BLaER1 treated with 17β-estradiol and CSF1 and Interleukin-3, amounts not matched to agents 10 nM and 100 nM (cell line): ENCODE results near the gene AKAP8.

ENCODE experiments used
- H3K27ac ChIP-seq, 11 experiments: shearing (Covaris generic); formaldehyde crosslinking; 2 replicates each; pipeline ENCODE4 v1.8.1; 2022
- H3K27me3 ChIP-seq, 11 experiments: shearing (Covaris generic); formaldehyde crosslinking; 2 replicates each; pipeline ENCODE4 v1.8.1; 2022
- H3K36me3 ChIP-seq, 11 experiments: shearing (Covaris generic); formaldehyde crosslinking; 2 replicates each; pipeline ENCODE4 v1.8.1; 2022
- H3K4me1 ChIP-seq, 10 experiments: shearing (Covaris generic); formaldehyde crosslinking; 2 replicates each; pipeline ENCODE4 v1.8.1; 2022
- H3K4me2 ChIP-seq, 11 experiments: shearing (Covaris generic); formaldehyde crosslinking; 2 replicates each; pipeline ENCODE4 v1.8.1; 2022
- H3K4me3 ChIP-seq, 10 experiments: shearing (Covaris generic); formaldehyde crosslinking; 2 replicates each; pipeline ENCODE4 v1.8.1; 2022
- H3K9ac ChIP-seq, 11 experiments: shearing (Covaris generic); formaldehyde crosslinking; 2 replicates each; pipeline ENCODE4 v1.8.1; 2022
- H3K9me3 ChIP-seq, 11 experiments: shearing (Covaris generic); formaldehyde crosslinking; replicated peaks in 1 of 11; 2 replicates each; pipeline ENCODE4 v1.8.1; 2022
- H4K20me1 ChIP-seq, 11 experiments: shearing (Covaris generic); formaldehyde crosslinking; 2 replicates each; pipeline ENCODE4 v1.8.1; 2022
- Cebpa-rat ChIP-seq, 11 experiments: shearing (Covaris generic); IDR thresholded peaks; 2 replicates each; pipeline ENCODE4 v1.8.1; 2022

The AKAP8 gene

GRCh38 chr19:15394426-15394825, 14.8 kb upstream of the AKAP8 start:
- Histone ChIP-seq H3K4me2 (no peak overlapping the region), H3K4me1 (peaks cover 43 to 51% (median 45%) of the 10 kb centered on the region in 10 experiments), H3K27ac (0 out of 22 replicates have a peak overlapping the region, but pooled peaks of 1 of the 11 experiments have one; percentile 6), H3K9me3 (no peaks in the 10 kb centered on the region), H3K36me3 (peaks cover 82 to 100% (median 95%) of the 10 kb centered on the region in 11 experiments), H3K27me3 (no peaks in the 10 kb centered on the region), H4K20me1 (peaks cover 44 to 78% (median 61%) of the 10 kb centered on the region in 11 experiments; a peak in 21 of 22 replicates), H3K4me3 (no peak overlapping the region), H3K9ac (no peak overlapping the region)
- no peak for TF ChIP-seq Cebpa-rat (IDR thresholded peaks at IDR 0.05)

DNA sequence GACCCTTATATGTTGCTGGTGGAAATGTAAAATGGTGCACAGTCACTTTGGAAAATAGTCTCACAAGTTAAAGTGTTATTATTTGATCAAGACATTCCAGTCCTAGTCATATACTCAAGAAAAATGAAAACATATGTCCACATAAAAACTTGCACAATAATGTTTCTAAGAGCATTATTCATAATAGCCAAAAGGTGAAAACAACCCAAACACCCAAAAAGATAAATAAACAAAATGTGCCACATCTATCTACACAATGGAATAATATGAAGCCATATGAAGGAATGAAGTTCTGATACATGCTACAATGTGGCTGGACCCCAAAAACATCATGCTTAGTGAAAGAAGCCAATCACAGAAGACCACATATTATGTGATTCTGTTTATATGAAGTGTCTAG, 14.4 kb upstream of the AKAP8 start:
- TF ChIP-seq Cebpa-rat (IDR thresholded peaks at IDR 0.05): no peak
- Histone ChIP-seq H3K27me3 (no peaks in the 10 kb centered on the region), H3K36me3 (peaks cover 81 to 100% (median 95%) of the 10 kb centered on the region in 11 experiments), H3K4me1 (peaks cover 38 to 46% (median 40%) of the 10 kb centered on the region in 10 experiments), H3K27ac (no peak overlapping the region), H3K9ac (no peak overlapping the region), H3K4me2 (no peak overlapping the region), H3K9me3 (no peaks in the 10 kb centered on the region), H3K4me3 (no peak overlapping the region), H4K20me1 (peaks cover 39 to 78% (median 61%) of the 10 kb centered on the region in 11 experiments; a peak in 21 of 22 replicates)

DNA sequence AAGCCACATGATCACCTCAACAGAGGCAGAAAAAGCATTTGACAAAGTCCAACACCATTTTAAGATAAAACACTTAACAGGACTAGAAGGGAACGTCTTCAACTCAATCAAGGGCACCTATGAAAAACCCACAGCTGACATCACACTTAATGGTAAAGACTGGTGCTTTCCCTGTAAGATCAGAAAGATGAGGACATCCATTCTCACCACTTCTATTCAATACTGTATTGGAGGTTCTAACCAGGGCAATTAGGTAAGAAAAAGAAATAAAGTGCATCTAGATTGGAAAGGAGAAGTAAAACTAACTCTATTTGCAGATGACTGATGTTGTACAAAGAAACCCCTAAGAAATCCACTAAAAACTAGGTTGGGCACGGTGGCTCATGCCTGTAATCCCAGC, 11.2 kb upstream of the AKAP8 start:
- no peaks in the 10 kb centered on the region for H3K27me3 ChIP-seq
- peaks cover 14 to 72% (median 48%) of the 10 kb centered on the region in 11 experiments; a peak in 17 of 22 replicates for H4K20me1 ChIP-seq
- peaks cover 71 to 98% (median 89%) of the 10 kb centered on the region in 11 experiments for H3K36me3 ChIP-seq
- no peak overlapping the region for H3K9ac ChIP-seq
- no peak for TF ChIP-seq Cebpa-rat (IDR thresholded peaks at IDR 0.05)
- no peak overlapping the region for H3K4me3 ChIP-seq
- H3K4me1 ChIP-seq: peaks cover 7 to 15% (median 8%) of the 10 kb centered on the region in 10 experiments; a peak in 16 of 20 replicates
- no peaks in the 10 kb centered on the region for H3K9me3 ChIP-seq
- no peak overlapping the region for H3K4me2 ChIP-seq
- no peak overlapping the region for H3K27ac ChIP-seq

DNA sequence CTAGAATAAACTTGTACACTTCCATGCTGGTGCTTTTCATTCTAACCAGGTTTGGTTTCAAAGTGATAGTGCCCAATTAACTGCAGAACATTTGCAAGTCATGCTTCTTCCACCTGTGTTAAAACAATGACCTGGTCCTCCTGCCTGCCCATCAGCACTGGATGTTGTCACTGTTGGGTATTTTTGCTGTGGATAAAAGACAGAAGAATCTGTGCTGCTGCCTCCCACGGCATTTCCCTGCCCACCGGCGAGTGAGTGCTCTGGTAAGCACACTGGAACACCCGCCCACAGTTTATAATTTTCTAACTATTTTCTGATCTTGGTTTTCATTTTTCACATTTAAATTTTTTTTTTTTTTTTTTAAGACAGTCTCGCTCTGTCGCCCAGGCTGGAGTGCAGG, 2.3 kb upstream of the AKAP8 start:
- no peak overlapping the region for H3K27ac ChIP-seq

DNA sequence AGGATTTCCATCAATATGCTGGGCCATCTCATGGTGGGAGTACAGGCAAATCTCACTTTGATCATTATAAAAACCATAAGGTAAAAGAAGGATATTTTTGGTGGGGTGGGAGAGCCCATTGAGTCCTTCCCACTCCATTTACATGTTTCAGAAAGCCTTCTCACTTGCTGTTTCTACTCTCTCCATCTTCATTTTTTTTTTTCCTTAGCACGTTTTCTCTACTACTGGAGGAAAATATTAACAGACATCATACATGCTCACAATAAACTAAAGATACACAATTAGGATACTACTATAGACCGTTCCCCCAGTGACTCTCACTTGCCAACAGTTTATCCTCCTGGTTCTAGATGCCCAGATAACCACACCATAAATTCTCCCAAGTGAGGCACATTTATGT, 1.8 kb upstream of the AKAP8 start:
- Histone ChIP-seq H3K36me3 (peaks cover 19 to 52% (median 39%) of the 10 kb centered on the region in 11 experiments), H4K20me1 (peaks cover 17 to 68% (median 34%) of the 10 kb centered on the region in 11 experiments; a peak in 21 of 22 replicates), H3K4me3 (no peak overlapping the region), H3K4me1 (peaks cover 27 to 42% (median 35%) of the 10 kb centered on the region in 10 experiments), H3K27me3 (no peaks in the 10 kb centered on the region), H3K9ac (no peak overlapping the region; a peak in 1 of 22 replicates), H3K9me3 (no peaks in the 10 kb centered on the region), H3K27ac (no peak overlapping the region), H3K4me2 (peak overlapping the region in 8 of 11 experiments; percentile 73 to 97 (median 94); a peak in 10 of 22 replicates)
- TF ChIP-seq Cebpa-rat (IDR thresholded peaks at IDR 0.05): no peak

More for the DNA sequence above, 2.3 kb upstream of the AKAP8 start:
- Histone ChIP-seq H3K4me2 (peak overlapping the region in 1 of 11 experiments; percentile 30; a peak in 2 of 22 replicates), H3K4me1 (peaks cover 23 to 38% (median 31%) of the 10 kb centered on the region in 10 experiments), H3K9me3 (no peaks in the 10 kb centered on the region), H3K27me3 (no peaks in the 10 kb centered on the region), H3K36me3 (peaks cover 24 to 52% (median 39%) of the 10 kb centered on the region in 11 experiments), H3K4me3 (no peak overlapping the region), H4K20me1 (peaks cover 13 to 68% (median 34%) of the 10 kb centered on the region in 11 experiments; a peak in 21 of 22 replicates), H3K9ac (no peak overlapping the region)
- no peak for TF ChIP-seq Cebpa-rat (IDR thresholded peaks at IDR 0.05)

DNA sequence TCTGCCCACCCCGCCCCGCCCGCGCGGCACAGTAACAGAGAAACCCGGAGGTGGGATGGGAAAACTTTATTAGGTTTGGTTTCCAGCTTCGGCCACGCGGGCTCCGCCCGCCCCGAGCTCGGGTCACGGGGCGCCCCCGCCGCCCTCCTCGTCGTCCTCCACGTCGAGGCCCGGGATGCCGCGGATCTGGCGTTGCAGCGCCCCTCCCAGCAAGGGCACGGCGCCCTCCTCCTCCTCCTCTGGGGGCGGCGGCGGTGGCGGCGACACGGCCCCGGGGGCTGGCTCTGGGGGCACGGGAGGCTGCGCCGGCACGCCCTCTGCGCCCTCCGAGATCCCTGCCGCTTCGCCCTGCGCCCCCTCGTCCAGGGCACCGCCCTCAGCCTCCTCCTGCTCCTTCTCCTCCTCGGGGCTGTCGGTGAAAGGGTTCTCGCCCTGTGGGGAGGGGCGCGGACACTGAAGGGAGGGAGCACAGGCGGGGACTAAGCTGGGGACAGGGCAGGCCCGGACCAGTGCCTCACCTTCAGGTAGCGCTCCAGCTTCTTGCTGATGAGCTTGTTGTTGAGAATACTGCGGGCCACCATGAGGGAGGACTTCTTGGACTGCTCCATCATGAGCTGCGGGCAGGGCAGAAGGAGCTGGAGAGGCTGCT, 536 bp upstream of the AKAP8 start:
- Histone ChIP-seq H3K9ac (peak overlapping the region; percentile 80 to 99 (median 95)), H3K4me2 (peak overlapping the region; percentile 73 to 97 (median 92)), H3K36me3 (peaks cover 14 to 53% (median 33%) of the 10 kb centered on the region in 11 experiments; a peak in 21 of 22 replicates), H3K27me3 (no peaks in the 10 kb centered on the region), H3K4me3 (peak overlapping the region; percentile 73 to 100 (median 91)), H4K20me1 (peaks cover 28 to 75% (median 42%) of the 10 kb centered on the region in 11 experiments), H3K9me3 (no peaks in the 10 kb centered on the region), H3K27ac (peak overlapping the region; percentile 63 to 99 (median 83)), H3K4me1 (peaks cover 30 to 54% (median 42%) of the 10 kb centered on the region in 10 experiments)
- TF ChIP-seq Cebpa-rat (IDR thresholded peaks at IDR 0.05): no peak

DNA sequence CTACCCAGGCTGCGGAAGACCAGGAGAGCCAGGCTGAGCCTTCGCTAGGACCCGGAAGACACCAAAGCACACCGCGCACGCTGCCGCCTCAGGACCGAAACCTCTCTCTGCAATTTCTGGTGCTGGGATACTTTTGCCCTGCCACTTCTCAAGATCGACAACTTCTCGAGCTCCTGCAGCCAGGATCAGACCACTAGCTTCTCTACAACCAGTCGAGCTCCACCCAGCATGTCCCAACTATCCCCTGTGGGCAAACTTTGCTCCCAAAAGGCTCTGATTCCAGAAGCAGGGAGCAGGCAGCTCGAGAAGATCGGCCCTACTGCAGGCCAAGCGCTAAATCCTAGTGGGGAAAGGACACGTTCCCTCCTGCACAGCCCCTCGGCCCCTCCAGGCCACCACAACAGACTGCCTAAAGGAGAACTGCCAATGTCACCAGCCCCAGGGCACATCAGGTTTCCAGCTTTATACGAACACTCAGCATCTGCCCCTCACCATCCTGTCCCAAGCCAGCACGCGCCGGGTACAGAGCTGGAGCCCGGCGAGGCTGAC, 979 bp downstream of the AKAP8 start:
- H3K4me1 ChIP-seq: peaks cover 34 to 70% (median 47%) of the 10 kb centered on the region in 10 experiments
- H3K9me3 ChIP-seq: no peaks in the 10 kb centered on the region
- no peak for TF ChIP-seq Cebpa-rat (IDR thresholded peaks at IDR 0.05)
- peaks cover 44 to 82% (median 57%) of the 10 kb centered on the region in 11 experiments for H4K20me1 ChIP-seq
- peak overlapping the region; percentile 84 to 100 (median 94) for H3K4me3 ChIP-seq
- no peaks in the 10 kb centered on the region for H3K27me3 ChIP-seq
- H3K9ac ChIP-seq: peak overlapping the region; percentile 94 to 99 (median 97)
- peak overlapping the region; percentile 95 to 99 (median 98) for H3K27ac ChIP-seq
- H3K36me3 ChIP-seq: peaks cover 26 to 59% (median 45%) of the 10 kb centered on the region in 11 experiments
- H3K4me2 ChIP-seq: peak overlapping the region; percentile 93 to 99 (median 99)

GRCh38 chr19:15374796-15375440, 4.7 kb downstream of the AKAP8 start:
- no peak for TF ChIP-seq Cebpa-rat (IDR thresholded peaks at IDR 0.05)
- peak overlapping the region in 5 of 11 experiments; percentile 13 to 99 (median 43); a peak in 8 of 22 replicates for H3K4me2 ChIP-seq
- H3K27me3 ChIP-seq: no peaks in the 10 kb centered on the region
- H4K20me1 ChIP-seq: peaks cover 62 to 92% (median 83%) of the 10 kb centered on the region in 11 experiments
- peaks cover 21 to 54% (median 30%) of the 10 kb centered on the region in 10 experiments for H3K4me1 ChIP-seq
- peak overlapping the region in 4 of 11 experiments; percentile 25 to 48 (median 33); a peak in 6 of 22 replicates for H3K27ac ChIP-seq
- H3K9me3 ChIP-seq: no peaks in the 10 kb centered on the region
- peaks cover 50 to 73% (median 64%) of the 10 kb centered on the region in 11 experiments for H3K36me3 ChIP-seq
- H3K9ac ChIP-seq: peak overlapping the region in 5 of 11 experiments; percentile 5 to 49 (median 29); a peak in 6 of 22 replicates
- H3K4me3 ChIP-seq: no peak overlapping the region
